ENCODE measurements around the gene PRPF19. TPM values are rescaled to one million over a fixed set of nuclear protein-coding genes. Genes with fewer than 3 reads are reported as not detected.

Gene PRPF19
- total and polyA plus RNA-seq, 2 of the 8 experiments (the other 6 are each of a cell fraction or from before 2014, with no cell fraction given): 107 to 141 TPM

- Histone ChIP-seq H2AK5ac (ENCODE audit: low read depth, low read length) (no peak overlapping the region), H3K4me1 (replicated peaks in 1 of 4; ENCODE audit: control insufficient read depth in 3 of 4, insufficient read depth in 4 of 4, low read length in 3 of 4) (no peaks in the 10 kb centered on the region; a peak in 1 of 7 replicates), H4K20me1 (replicated peaks in 1 of 2; ENCODE audit: control insufficient read depth in 1 of 2, insufficient read depth in 2 of 2, low read length in 2 of 2) (peaks cover 1 to 3% of the 10 kb centered on the region in 2 experiments), H3K79me1 (ENCODE audit: low read depth, low read length) (no peaks in the 10 kb centered on the region; the same call in 1 of the 2 replicates), H3K4me3 (ENCODE audit: extremely low read depth in 1 of 4, insufficient read depth in 2 of 4, low read depth in 3 of 4, low read length in 4 of 4) (no peak overlapping the region), H3K23ac (ENCODE audit: insufficient read length) (no peak overlapping the region), H3K36me3 (ENCODE audit: control insufficient read depth in 2 of 4, insufficient read depth in 4 of 4, low read length in 3 of 4) (peaks cover 0 to 3% (median 1%) of the 10 kb centered on the region in 4 experiments; a peak in 3 of 8 replicates), H2BK5ac (ENCODE audit: low read depth, low read length) (no peak overlapping the region), H3K18ac (ENCODE audit: extremely low read depth, low read length) (no peak overlapping the region), H2BK15ac (ENCODE audit: low read length) (no peak overlapping the region), H3K79me2 (ENCODE audit: control insufficient read depth in 1 of 2, insufficient read depth in 2 of 2, low read length in 2 of 2) (peaks cover 0 to 2% of the 10 kb centered on the region in 2 experiments; a peak in 1 of 4 replicates), H4K5ac (ENCODE audit: insufficient read length, low read depth, low read length) (no peak overlapping the region), H3K27ac (ENCODE audit: low read depth, low read length) (no peak overlapping the region), H2BK12ac (ENCODE audit: low read depth, low read length) (no peak overlapping the region), H4K8ac (ENCODE audit: extremely low read depth, insufficient read depth, low read length) (no peak overlapping the region; the same call in 1 of the 2 replicates), H3K23me2 (ENCODE audit: low read depth, low read length) (no peaks in the 10 kb centered on the region), H2BK120ac (replicated peaks; ENCODE audit: low read depth, low read length) (no peak overlapping the region), H2AFZ (ENCODE audit: low read length) (no peak overlapping the region), H4K91ac (replicated peaks; ENCODE audit: insufficient read length, low read length) (no peak overlapping the region), H3K9me3 (ENCODE audit: insufficient read depth in 2 of 2, low read depth in 1 of 2, low read length in 1 of 2) (no peaks in the 10 kb centered on the region), H3K27me3 (replicated peaks in 1 of 4; ENCODE audit: control insufficient read depth in 3 of 4, extremely low read depth in 1 of 4, insufficient read depth in 3 of 4, low read length in 3 of 4) (no peaks in the 10 kb centered on the region), H3K9ac (replicated peaks in 1 of 4; ENCODE audit: extremely low read depth in 1 of 4, low read depth in 3 of 4, low read length in 3 of 4) (no peak overlapping the region), H3K56ac (replicated peaks; ENCODE audit: insufficient read length, low read depth, low read length) (no peak overlapping the region), H3K14ac (ENCODE audit: insufficient read length) (no peak overlapping the region), H3K4ac (replicated peaks; ENCODE audit: insufficient read length, low read depth, low read length) (no peak overlapping the region), H2BK20ac (ENCODE audit: low read length) (no peak overlapping the region), H3K4me2 (ENCODE audit: insufficient read depth in 1 of 2, low read depth in 2 of 2, low read length in 2 of 2) (no peak overlapping the region)
- ChIA-PET CTCF (ENCODE audit: partially characterized antibody) (interaction anchor here (0.7 to 2.3 kb wide), 9 partner anchors 8 to 110 kb away, joined by 3 to 5 read pairs (median 3); no protein-coding TSS in a partner anchor), POLR2A (ENCODE audit: partially characterized antibody) (interaction anchor here (0.9 to 2.0 kb wide), 5 partner anchors 10 to 460 kb away, joined by 3 to 10 read pairs (median 5); partner anchors contain the start of gene SLC15A3)
- FAIRE-seq (no peak), DNase-seq (ENCODE audit: low read depth in 1 of 2, low spot score in 2 of 2) (no peak)
- WGBS, 2 experiments (ENCODE audit: extremely low coverage in 1 of 2, insufficient coverage in 1 of 2, insufficient read length in 1 of 2, insufficient replicate concordance in 2 of 2, low coverage in 1 of 2, low lambda C conversion rate in 2 of 2, missing lambda C conversion rate in 1 of 2): 95% methylated on average over 5 of the region's 6 CpGs; no CpG with 5 or more reads in 1 of the 2 experiments
- no peak for TF ChIP-seq CHD2 (IDR thresholded peaks at IDR 0.05; ENCODE audit: low read length)
- no peak for TF ChIP-seq EP300 (IDR thresholded peaks at IDR 0.05; ENCODE audit: borderline replicate concordance in 1 of 2, low read depth in 2 of 2, low read length in 2 of 2)
- TF ChIP-seq KDM5A (IDR thresholded peaks at IDR 0.05; ENCODE audit: low read length): no peak
- no peak for TF ChIP-seq RFX5 (IDR thresholded peaks at IDR 0.05; ENCODE audit: borderline replicate concordance, low read depth, low read length)
- TF ChIP-seq POLR2A (IDR thresholded peaks at IDR 0.05; ENCODE audit: control extremely low read depth in 1 of 2, low read depth in 2 of 2, low read length in 2 of 2): no peak
- TF ChIP-seq CEBPB (IDR thresholded peaks at IDR 0.05; ENCODE audit: low read depth, low read length): no peak
- TF ChIP-seq EGR1 (IDR thresholded peaks at IDR 0.05; ENCODE audit: borderline replicate concordance, low read depth, low read length): no peak
- TF ChIP-seq ATF2 (IDR thresholded peaks at IDR 0.05; ENCODE audit: low read length): no peak
These were observed 35.2 kb upstream of the PRPF19 start for GRCh38 chr11:60941371-60942119.
